GM08714 (cell line): ENCODE results near the gene FLOT1.

Experiments
- H3K4me3 ChIP-seq: fragments of 200-500 bp; sonication (Bioruptor generic); 2 replicates; pipeline ENCODE4 v1.5.1; 2014; ENCODE audit warnings: mild to moderate bottlenecking, low read length, inconsistent platforms
- ZNF274 ChIP-seq: IDR thresholded peaks from 2 replicates; pipeline ENCODE4 v1.6.1; 2012; ENCODE audit warnings: mild to moderate bottlenecking, low read depth, low read length

FLOT1 gene

DNA sequence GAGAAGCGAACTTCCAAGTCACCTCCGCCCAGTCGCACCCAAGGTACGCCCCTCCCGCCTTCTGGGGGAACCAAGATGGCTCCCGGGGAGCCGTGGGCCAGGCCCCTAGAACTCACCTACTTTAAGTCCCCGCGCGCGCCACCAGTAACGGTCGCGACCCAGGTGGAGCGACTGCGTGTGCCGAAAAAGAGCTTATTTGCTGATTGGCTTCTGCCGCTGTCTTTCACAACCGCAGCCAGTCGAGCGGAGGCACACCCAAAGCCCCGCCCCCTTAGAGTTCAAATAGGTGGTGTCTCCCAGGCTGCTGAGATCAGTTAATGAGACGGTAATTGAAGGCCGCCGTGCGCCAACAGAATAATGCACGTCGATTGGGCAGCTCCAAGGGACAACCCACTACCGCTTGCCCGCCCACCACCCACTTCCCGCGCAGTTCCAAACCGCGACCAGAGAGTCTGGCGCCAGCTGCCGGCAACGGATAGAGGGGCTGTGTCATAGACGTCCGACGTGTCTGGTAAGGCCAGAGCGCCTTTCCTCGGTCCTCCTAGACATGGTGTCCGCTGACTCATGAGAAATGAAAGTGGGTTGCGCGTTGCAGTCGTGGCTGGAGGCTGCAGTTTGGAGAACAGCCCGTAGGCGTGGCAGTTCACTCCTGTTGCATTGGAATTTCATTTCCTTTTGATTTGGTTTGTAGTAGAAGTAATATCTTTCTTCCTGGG lies 25.2 kb downstream of the FLOT1 start, which contains the start of gene MDC1:
Gene MDC1 (minus strand): TSS at position 153 of the 716 bp plus-strand sequence. CDS start 2,106 bp downstream, outside the sequence.
- H3K4me3 ChIP-seq, result peak within 1 kb of the TSS; percentile 83
- TF ChIP-seq ZNF274, result no peak

DNA sequence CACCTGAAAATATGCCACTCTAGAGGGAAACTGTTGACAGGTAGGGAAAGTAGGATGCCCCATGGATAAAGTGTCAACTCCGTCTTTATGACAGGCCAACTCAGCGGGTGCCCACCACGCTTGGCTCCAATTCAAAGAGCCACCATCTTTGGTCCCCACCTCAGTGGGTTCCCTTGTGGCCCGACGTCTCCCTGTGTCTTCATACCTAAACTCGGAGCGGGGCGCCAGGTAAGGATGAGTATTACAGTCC lies 25.7 kb downstream of the FLOT1 start:
- H3K4me3 ChIP-seq, result peak overlapping the region; percentile 83
- TF ChIP-seq ZNF274, result no peak

DNA sequence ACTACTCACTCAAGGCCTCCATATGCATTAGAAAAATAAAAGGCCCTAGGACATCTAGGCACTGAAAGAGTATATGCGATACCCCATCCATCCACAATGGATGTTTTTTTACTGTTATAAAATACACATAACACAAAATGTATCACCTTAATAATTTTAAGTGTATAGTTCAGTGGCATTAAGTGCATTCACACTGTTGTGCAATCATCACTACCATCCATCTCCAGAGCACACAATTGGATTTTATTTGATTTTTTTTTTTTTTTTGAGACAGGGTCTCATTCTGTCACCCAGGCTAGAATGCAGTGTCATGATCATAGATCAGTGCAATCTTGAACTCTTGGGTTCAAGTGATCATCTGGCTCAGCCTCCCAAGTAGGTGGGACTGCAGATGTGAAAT lies 28.2 kb downstream of the FLOT1 start:
- H3K4me3 ChIP-seq, result no peak overlapping the region
- TF ChIP-seq ZNF274, result no peak

DNA sequence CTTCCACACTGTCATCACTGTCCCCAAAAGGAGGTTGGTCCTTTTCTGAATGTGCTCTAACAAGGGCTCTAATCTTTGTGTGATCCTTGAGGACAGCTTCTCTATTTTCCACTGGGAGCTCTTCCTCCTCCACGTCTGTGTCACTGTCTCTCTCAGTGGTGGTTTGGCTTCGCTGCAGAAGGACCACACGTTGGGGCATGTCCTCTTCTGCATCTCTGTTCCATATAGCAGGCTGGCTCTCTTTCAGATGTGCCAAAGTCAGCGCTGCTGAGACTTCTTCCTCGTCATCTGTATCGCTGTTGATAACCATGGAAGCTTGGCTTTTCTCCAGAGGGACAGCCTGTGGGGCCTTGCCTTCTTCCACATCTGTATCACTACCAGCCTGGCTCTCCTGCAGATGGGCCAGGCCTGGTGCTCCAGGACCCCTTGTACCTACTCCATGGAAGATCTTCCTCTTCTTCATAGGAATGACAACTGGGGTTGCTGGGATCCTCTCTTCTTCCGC lies 30.0 kb downstream of the FLOT1 start:
- H3K4me3 ChIP-seq, result no peak overlapping the region
- no peak for TF ChIP-seq ZNF274

DNA sequence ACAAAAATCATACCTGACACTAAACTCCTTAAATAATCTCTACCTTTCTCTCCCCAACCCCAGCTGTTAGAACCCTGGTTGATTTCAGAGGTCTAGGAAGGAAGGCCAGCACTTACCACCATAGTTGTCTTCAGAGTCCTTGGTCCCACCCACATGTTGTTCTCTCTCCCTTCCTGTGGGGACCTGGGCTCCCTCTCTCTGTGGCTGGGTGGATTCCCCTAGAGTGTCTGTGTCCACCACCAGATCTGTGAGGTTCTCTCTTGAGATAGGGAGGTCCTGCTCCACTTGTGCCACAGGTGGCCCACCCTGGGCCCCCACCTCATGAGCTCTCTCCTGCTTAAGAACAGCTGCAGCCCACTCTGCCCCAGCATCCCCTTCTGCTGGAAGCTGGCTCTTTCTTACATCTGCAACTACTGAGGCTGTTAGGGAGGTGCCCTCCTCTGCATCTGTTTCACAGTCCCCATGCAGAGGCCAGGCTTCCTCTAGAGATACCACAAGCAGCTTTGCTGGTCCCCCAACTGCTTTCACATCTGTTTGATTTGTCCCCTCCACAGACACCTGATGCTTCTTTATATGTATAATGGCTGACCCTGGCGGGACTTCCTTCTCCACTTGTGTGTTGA lies 30.6 kb downstream of the FLOT1 start:
- H3K4me3 ChIP-seq, result no peak overlapping the region

DNA sequence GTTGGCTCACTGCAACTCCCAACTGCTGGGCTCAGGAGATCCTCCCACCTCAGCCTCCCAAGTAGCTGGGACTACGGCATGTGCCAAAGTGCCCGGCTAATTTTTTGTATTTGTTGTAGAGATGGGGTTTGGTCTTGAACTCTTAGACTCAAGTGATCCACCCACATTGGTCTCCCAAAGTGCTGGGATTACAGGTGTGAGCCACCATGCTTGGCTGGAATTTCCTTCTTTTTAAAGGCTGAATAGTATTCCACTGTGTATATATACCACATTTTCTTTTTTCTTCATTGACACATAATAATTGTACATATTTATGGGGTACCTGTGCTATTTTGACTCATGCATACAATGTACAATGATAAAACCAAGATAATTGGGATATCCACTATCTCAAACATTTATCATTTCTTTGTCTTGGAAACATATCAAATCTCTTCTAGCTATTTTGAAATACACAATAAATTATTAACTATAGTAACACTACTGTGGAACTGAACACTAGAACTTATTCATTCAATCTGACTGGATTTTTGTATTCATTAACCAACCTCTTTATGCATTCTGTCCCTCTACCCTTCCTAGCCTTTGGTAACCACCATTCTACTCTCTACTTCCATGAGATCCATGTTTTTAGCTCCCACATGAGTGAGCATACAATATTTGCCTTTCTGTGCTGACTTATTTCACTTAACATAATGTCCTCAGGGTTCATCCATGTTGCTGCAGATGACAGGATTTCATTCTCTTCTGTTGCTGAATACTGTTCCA lies 33.2 kb downstream of the FLOT1 start:
- no peak for TF ChIP-seq ZNF274

More for the DNA sequence above, 30.6 kb downstream of the FLOT1 start:
- TF ChIP-seq ZNF274, result no peak

DNA sequence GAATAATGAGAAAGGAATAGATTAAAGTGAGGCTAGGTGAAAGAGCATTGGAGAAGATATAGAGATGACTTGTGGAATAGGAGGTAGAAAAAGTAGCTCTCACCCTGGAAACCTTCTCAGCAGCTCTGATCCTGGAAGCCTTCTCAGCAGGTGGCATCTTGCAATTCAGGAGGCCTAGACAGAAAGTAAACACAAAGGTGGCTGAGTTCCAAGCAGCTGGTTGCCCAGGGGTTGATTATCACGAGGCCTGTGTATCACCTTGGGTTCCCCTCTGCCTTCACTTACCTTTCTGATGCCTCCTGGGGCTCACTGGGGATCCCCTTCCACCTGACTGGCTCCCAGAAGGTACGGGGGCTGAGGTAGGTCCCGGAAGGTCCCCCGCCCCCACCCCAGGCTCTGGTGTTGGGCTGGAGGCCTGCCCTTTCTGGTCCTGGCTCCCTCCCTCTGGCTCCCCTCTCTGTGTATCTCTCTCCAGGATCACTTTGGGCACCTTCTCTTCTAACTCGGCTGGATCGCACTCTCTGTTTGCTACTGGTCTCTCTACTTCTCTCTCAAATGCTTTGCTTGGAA lies 35.1 kb downstream of the FLOT1 start:
- no peak overlapping the region for H3K4me3 ChIP-seq
- TF ChIP-seq ZNF274, result no peak

More for the DNA sequence above, 33.2 kb downstream of the FLOT1 start:
- H3K4me3 ChIP-seq, result no peak overlapping the region

DNA sequence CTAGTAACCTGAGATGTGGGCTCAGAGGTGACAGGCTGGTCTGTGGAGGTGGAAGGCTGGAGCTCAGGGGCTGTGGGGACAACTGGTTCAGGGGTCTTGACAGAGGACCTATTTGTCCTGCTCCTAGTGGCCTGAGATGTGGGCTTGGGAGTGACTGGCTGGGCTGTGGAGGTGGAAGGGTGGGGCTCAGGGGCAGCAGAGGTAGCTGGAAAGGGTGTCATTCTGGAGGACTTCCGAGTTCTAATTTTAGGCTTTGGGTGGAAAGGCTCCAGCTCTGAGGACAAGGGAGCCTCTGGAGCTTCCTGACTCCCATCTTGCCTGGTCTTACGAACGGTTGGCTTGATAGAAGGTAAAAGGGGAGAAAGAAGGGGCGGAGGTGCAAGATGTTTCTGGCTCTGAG lies 36.9 kb downstream of the FLOT1 start:
- no peak overlapping the region for H3K4me3 ChIP-seq
- TF ChIP-seq ZNF274, result no peak

DNA sequence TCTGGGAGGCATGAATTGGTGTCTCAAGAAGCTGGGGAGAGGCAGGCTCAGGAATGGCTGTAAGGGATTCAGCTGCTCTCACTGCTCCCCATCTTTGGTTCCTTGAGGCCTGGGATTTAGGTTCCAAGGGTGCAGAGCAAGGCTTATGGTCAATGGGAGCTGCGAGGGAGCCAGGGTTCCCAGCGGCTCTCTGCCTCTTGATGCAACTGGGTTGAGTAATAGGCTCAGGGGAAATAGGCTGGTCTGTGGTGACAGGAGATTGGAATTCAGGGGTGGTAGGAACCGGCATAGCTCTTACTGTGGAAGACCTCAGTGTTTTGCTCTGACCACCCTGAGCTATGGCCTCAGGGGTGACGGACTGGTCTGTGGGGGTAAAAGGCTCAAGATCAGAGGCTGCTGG lies 38.7 kb downstream of the FLOT1 start:
- no peak for TF ChIP-seq ZNF274
- H3K4me3 ChIP-seq, result no peak overlapping the region

DNA sequence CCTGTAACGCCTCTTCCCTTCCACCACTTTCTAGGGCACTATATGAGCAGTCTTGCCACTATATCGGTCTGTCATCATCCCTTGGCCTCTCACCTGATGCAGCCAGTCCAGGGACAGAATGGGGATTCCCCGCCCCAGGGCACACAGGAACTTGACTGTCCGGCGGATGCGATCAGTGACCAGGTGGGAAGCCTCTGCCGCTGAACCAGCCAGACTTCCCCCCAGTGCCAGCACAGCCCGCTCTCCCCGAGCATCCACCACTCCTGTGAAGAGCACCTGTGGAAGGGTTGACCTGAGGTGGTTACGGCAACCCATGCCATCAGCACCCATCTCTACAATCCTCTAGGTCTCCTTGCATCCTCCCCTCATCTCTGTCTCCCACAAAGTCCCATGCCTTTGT lies 39.5 kb downstream of the FLOT1 start:
- TF ChIP-seq ZNF274, result no peak
- H3K4me3 ChIP-seq, result no peak overlapping the region

DNA sequence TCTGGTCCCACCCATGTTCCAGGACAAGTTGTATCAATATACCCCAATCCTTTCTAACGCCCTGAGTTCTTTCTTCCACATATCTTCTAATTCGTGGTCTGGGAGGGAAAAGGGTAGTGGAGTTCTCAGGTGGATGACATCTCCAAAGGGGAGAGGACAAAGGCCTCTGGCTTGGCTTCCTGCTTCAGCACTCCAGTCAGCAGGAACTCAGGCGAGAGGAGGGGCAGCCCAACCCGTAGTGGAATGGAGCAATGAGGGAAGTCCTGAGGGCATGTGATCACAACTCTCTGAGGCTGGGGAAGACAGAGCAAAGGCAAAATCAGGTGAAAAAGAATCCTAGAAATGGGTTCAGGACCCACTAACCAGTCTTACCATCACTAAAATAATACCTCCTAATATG lies 42.1 kb downstream of the FLOT1 start:
- no peak overlapping the region for H3K4me3 ChIP-seq
- no peak for TF ChIP-seq ZNF274

DNA sequence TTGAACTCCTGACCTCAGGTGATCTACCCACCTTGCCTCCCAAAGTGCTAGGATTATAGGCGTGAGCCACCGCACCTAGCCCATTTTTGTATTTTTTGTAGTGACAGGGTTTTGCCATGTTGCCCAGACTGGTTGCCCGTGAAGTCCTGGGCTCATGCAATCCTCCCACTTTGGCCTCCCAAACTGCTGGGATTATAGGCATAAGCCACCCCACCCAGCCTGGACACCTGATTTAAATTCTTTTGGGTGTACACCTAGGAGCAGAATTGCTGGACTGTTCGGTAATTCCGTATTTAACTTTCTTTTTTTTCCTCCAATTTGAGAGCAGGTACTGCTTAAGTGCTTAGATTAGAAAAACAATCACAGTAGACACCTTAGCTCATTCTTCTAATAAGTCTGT lies 46.1 kb downstream of the FLOT1 start:
- H3K4me3 ChIP-seq, result no peak overlapping the region
- no peak for TF ChIP-seq ZNF274

DNA sequence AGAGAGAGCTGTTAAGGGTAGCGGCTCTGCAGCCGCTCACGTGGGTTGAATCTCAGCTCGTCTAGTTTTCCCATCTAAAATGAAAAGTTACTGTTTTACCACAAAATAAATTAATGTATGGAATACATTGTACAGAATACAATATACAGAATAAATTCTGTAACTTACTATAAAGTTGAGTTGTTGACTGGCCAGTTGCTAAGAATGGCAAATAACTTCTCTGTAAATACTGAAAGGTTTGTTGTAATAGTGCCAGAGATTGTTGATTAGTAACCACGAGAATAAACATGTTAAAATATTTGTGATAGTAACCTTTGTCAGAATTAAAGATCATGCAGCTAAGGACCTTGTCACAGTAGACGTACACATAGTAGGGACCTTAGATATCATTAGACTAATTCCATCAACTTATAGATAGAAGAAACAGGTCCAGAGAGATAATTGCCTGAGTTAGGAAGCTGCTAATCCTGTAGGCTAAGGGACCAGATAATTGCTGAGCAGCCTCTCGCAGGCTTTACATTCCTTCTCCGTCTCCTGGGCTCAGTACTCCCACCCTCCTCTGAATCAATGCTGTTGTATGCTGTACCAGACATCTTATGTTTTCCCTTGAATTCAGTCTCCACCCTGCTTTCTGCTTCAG lies 51.2 kb downstream of the FLOT1 start:
- peak overlapping the region; percentile 94 for H3K4me3 ChIP-seq
- TF ChIP-seq ZNF274, result no peak
